CD4-positive, alpha-beta T cell treated with Interferon alpha-2 for 1 hour (primary cell): Measurements from ENCODE around the gene PID1.
"Not testable (repeated sequence)": the region's sequence is repeated elsewhere in the genome, so short reads cannot be mapped to it uniquely, and the experiment has no call there.

ENCODE experiments used
- DNase-seq, 2 donors: peaks; one replicate each; pipeline ENCODE4 v3.0.0-alpha.2; 2020 to 2022

The PID1 gene

GRCh38 chr2:229206548-229206947 lies 64.5 kb downstream of the PID1 start:
- DNase-seq: no peak

- DNase-seq: no peak
Observed at GRCh38 chr2:229205704-229206103, 65.4 kb downstream of the PID1 start.

- DNase-seq: no peak
Observed at GRCh38 chr2:229202646-229203045, 68.4 kb downstream of the PID1 start.

- DNase-seq: no peak
Observed at GRCh38 chr2:229201521-229201920, 69.6 kb downstream of the PID1 start.

- DNase-seq: no peak
Observed at GRCh38 chr2:229199267-229199666, 71.8 kb downstream of the PID1 start.

- DNase-seq: no peak
Observed at GRCh38 chr2:229196448-229196847, 74.6 kb downstream of the PID1 start.

- no peak for DNase-seq
Observed at GRCh38 chr2:229195346-229195947, 75.6 kb downstream of the PID1 start.

GRCh38 chr2:229193281-229193680 lies 77.8 kb downstream of the PID1 start:
- DNase-seq: no peak

- DNase-seq: no peak
Observed at GRCh38 chr2:229191413-229191812, 79.7 kb downstream of the PID1 start.

- not testable (repeated sequence) for DNase-seq
Observed at GRCh38 chr2:229187123-229187522, 84.0 kb downstream of the PID1 start.

GRCh38 chr2:229181641-229182040 lies 89.4 kb downstream of the PID1 start:
- DNase-seq: no peak

GRCh38 chr2:229180658-229181057 lies 90.4 kb downstream of the PID1 start:
- DNase-seq: no peak

GRCh38 chr2:229179628-229180027 lies 91.5 kb downstream of the PID1 start:
- no peak for DNase-seq

- DNase-seq: no peak
Observed at GRCh38 chr2:229178706-229179105, 92.4 kb downstream of the PID1 start.

GRCh38 chr2:229178117-229178516 lies 93.0 kb downstream of the PID1 start:
- no peak for DNase-seq

GRCh38 chr2:229176136-229176535 lies 95.0 kb downstream of the PID1 start:
- no peak for DNase-seq

GRCh38 chr2:229175497-229175863 lies 95.6 kb downstream of the PID1 start:
- no peak for DNase-seq

GRCh38 chr2:229174794-229175496 lies 96.1 kb downstream of the PID1 start:
- no peak for DNase-seq

GRCh38 chr2:229173825-229174359 lies 97.2 kb downstream of the PID1 start:
- no peak for DNase-seq

- DNase-seq: no peak
Observed at GRCh38 chr2:229170916-229171315, 100.2 kb downstream of the PID1 start.

GRCh38 chr2:229170171-229170570 lies 100.9 kb downstream of the PID1 start:
- no peak for DNase-seq

GRCh38 chr2:229169751-229170150 lies 101.3 kb downstream of the PID1 start:
- DNase-seq: no peak

GRCh38 chr2:229164545-229165249 lies 106.4 kb downstream of the PID1 start:
- DNase-seq: no peak

- no peak for DNase-seq
Observed at GRCh38 chr2:229163893-229164292, 107.2 kb downstream of the PID1 start.
